ENCODE measurements around the gene DDO.
"Not testable (repeated sequence)": the region's sequence is repeated elsewhere in the genome, so short reads cannot be mapped to it uniquely, and the experiment has no call there.

Gene DDO

DNA sequence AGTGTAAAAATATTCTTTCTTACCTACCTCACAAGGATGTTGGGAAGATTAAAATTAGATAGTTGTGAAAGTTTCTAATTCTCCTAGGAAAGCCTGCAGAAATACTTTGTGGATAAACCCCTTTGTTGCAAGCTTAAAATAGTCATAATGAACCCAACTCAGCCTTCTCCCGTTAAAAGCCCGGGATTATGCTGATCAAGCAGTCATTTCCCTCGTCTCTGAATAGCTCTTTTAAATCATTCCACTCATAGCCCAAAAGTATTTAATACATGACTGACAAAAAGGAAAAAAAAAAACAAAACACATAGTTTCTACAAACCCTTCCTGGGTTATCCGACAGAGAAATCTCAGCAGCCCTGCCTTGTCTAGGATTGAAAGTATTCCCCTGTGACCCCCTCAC is 46.3 kb downstream of the DDO start:
- no peak for DNase-seq (ENCODE audit: low read depth in 4 of 4, low spot score in 1 of 4)

DNA sequence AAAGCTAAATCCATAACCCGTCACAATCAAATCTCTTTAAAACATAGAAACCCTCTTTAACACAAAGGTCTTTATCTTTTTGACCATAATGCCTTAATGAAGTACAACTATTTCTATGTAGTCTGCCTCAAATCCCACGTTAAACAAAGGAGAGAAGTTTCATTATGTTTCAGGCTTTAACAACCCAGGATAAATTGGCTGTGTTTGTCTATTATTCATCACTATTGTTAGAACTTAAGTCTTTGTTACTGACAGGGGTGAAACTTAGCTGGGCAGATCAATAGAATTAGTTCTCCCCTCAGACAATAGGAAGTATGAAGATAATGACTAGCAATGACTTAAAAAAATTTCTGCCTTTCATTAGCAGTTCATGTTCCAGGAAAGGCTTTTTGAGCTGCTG is 47.1 kb downstream of the DDO start:
- no peak for DNase-seq (ENCODE audit: low read depth in 4 of 4, low spot score in 1 of 4)

DNA sequence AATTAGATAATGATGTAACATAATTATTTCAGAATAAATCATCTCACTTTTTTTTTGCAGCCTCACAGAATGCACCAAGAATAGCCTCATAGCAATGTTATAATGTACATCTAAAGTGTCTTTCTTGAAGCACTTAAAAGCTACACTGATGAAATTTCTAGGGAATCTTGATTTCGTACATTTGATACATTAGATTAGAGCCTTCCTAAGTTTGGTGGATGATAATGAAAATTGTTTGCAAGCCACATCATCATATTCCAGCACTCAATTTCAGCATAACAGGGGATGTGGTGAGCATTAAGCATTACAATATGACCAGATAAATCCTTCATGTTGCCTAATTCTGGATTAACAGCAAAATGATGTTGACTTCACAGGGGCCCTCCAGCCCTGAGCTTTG is 47.5 kb downstream of the DDO start:
- DNase-seq (ENCODE audit: low read depth in 4 of 4, low spot score in 1 of 4): no peak

DNA sequence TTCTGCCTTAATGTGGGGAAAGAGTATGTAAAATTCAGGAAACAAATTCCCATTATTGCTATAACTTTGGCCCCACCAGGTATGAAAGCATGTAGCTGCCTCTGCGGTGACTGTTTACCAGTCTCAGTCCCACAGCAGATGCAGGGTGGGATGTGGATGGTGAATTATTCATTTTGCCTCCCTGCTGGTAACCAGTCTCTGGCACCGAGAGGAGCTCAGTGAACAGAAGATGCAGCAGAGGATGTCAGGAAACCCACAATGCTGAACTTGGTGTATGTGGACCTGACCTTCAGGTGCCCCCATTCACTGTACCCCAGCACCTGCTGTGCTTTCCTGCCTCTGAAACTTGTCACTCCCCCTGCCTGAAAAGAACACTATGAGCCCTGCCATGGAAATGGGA is 48.4 kb downstream of the DDO start:
- DNase-seq (ENCODE audit: low read depth in 4 of 4, low spot score in 1 of 4): no peak

DNA sequence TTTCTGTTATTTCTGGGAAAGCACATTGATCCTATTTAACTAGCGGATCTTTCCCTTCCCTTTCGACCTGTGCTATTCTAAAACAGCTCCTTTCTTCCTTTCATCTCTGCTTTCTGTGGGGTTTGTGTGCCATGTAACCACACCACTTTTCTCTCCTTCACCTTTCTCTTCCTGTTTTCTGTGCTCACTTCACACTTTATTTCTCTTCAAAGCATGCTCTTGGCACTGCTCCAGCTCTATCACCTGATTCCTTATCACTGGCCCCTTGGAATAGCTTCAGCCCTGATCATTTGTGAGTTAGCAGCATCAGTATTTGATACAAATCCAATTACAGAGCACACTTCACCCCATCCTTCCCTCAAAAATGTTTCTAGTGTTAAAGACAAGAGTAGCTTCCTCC is 49.1 kb downstream of the DDO start:
- no peak for DNase-seq (ENCODE audit: low read depth in 4 of 4, low spot score in 1 of 4)

DNA sequence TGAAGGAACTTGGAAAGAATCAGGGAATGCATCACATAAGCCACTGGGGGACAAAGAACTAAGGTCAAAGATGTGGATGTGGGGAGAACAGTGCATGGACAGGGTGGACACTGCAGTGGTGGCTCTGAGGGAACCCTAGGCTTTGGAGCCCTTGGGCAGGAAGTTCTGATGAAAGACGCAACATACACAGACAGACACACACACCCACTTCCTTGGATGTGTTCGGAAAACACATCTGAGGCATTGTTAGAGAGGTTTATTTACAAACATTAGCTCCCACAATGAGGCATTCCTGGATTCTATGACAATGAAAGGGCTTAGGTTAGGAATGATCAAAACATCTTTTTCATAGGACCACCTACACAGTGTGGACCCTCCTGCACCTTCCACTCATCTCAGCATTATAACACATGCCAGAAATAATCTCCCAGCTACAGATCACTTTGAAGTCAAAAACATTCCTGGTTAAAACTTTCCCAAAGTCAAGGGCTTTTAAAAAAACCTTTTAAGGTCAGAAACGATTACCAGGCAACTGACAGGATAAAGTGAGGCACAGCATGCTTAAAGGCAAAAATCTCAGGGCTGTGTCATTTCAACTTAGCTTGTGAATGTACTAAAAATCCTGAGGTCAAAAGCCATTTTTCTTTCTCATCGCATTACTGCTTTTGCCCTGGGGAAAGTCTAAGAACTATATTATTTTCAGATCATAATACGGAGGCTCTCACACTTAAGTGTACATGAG is 50.8 kb downstream of the DDO start:
- no peak for DNase-seq (ENCODE audit: low read depth in 4 of 4, low spot score in 1 of 4)

DNA sequence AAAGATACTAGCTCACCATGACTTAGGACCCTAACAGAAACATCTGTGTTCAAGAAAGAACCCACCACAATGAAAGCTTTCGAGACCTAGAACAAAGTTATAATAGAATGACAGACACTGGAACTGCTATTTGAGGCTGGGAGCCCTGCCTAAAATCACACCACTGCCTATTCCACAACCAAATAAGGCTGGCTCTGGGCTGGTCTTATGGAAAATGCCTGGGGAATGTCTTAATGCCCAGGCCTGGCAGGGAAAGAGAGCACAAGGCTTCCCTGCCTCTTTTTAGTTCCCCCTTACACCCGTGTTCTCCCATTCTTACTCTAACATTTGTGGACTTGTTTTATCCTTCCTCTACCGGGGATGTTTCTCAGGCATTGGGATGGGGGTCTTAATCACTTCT is 51.6 kb downstream of the DDO start:
- no peak for DNase-seq (ENCODE audit: low read depth in 4 of 4, low spot score in 1 of 4)

DNA sequence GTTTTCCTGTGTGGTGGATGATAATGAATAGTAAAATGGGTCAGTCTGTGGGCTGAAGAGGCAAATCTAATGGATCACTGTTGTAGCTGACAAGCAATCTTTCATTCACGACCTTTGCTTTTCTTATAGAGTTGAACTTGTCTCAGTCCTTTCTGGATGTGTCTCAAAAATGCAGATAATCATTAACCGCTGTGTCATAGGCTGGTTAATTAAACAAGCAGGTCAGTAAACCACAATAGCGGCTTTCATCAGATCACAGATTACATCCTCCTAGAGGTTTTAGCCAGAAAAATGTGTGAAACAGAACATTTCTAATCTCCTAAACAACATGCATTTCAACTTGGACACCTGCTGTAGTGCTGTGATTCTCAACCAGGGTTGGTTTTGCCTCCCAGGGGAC is 54.7 kb downstream of the DDO start:
- DNase-seq (ENCODE audit: low read depth in 4 of 4, low spot score in 1 of 4): no peak

DNA sequence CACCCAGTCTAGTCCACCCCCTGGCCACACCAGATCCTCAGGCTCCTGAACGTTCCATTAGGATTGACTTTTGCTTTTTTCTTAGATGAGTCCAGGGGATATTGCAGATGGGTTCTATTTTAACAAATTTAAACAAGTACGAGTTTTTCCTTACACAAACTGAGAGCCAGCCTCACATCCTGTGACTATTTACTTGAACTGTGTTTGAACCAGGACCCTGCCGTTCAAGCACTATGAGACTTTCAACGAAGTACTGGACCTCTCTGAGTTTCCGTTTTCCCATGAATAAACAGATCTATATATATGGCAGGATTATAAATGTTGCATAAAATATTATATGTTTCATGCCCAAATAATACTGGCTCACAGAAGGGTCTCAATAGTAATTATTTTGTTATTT is 55.8 kb downstream of the DDO start:
- no peak for DNase-seq (ENCODE audit: low read depth in 4 of 4, low spot score in 1 of 4)

DNA sequence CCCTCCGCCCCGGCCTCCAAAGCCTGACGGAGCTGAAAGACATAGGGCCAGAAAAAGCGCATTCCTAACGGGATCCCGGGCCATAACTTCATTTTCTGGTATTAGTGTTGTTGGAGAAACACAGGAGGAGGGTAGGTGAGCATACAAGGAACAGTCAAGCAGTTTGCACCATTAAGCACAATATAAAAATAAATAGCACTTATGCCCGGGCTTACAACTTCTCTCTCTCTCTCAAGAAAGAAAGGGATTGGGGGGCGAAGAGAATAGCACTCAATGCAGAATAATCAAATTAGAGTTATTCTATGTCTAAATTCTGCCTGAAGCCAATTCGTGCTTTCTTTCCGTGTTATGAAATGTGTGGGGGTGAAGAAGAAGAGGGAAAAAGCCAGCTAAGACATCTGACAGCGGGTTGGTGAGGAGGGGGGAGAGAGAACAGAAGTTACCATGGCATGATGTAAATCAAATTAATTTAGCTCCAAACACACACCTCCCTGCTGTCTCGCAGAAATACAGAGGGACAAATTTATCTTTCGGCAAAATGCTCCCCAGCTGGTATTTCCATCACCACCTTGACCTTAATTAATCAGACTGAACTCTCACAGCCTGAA is 56.7 kb downstream of the DDO start:
- DNase-seq (ENCODE audit: low read depth in 4 of 4, low spot score in 1 of 4): no peak

DNA sequence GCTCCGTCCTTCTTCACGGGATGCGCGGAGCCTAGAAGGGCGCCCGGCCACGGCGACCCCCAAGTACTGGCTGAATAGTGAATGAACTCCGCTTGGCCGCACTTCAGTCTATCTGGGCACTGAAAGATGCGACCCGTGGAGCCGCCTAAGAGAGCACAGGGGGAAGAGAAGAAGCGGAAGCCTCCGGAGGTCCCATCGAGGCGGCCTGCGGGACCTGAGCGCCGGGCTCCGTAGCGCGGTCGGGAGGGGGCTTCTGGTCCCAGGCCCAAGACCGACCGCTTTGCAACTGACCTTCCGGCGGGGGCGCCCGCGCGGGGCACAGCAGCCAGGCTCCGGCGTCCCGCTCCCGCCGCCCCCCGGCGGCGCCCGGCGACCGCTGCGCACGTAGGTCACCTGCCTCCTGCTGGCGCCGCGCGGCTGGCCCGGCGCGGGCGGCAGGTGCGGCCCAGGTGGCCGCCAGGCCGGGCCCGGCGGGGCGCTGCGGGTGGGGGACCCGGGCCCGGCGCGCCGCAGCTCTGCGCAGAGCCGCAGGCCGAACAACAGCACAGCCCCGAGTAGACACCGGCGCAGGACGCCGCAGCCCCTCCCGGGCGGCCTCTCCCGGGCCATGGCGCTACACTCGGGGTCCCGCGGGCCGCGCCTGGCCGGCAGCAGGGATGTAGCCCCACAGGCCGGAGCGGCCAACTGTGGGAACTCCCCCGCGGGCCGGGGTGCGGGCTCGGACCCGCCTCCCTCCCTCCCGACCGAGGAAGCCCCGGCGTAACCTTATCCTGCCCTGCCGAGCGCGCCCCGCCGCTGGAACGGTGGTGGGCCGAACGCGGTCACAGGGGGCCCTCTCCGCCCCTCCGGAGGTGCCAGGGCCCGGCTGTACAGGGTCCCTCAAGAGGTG is 57.5 kb downstream of the DDO start, which contains the start of gene METTL24:
Gene METTL24 (minus strand): TSS at position 686 of the 889 bp plus-strand sequence. CDS start 77 bp downstream, at position 609.
- no peak for DNase-seq (ENCODE audit: low read depth in 4 of 4, low spot score in 1 of 4)

DNA sequence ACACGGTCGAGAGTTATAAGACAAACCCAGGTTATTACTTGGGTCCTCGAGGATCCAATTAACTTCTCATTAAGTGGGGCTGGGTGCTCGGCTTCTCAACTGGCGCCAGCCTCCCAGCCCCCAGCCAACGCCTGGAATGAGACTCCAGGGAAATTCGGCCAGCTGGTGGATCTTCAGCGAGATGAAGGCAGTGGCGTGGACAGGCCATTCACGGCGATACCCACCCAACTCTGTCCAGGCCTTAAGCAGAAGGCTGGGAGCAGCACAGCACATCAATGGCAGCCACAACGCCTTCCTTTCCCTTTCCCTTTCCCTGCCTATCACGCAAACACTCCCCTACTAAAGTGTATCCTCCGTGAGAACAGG is 58.1 kb downstream of the DDO start:
- no peak for DNase-seq (ENCODE audit: low read depth in 4 of 4, low spot score in 1 of 4)

DNA sequence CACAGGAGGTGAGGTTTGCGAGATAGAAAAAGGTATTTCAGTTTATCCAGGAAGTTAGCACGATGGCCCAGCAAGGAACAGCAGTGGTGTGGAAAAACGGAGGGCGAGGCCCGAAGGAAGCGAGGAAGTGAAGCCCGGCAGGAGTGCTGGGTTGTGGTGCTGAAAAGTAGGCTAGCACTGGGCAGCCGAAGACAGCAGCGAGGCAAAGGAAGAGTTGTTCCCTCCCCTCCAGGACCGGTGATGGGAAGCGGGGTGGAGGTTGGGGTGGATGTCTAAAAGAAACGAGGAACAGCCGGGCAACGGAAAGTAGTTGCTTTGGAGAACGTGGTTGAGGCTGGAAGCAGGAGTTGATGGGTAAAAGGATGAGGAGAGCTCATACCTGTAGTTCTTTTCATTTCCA is 58.6 kb downstream of the DDO start:
- no peak for DNase-seq (ENCODE audit: low read depth in 4 of 4, low spot score in 1 of 4)

DNA sequence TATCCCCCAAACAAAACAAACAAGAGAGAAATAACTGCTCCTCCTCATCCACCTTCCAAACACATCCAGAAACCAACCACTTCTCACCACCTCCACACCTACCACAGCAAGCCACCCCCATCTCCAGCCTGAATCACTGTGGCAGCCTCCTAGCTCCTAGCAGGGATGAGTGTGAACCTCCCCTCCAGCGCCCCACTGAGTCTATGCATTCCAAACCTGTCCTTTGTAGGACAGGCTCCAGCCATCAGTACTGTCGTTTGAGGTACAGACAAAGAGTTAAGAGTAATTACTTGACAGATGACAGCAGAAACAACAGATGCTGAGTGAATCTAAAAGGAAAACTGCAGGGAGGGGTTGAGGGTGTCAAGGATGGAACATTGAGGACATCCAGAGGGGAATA is 59.6 kb downstream of the DDO start:
- no peak for DNase-seq (ENCODE audit: low read depth in 4 of 4, low spot score in 1 of 4)

DNA sequence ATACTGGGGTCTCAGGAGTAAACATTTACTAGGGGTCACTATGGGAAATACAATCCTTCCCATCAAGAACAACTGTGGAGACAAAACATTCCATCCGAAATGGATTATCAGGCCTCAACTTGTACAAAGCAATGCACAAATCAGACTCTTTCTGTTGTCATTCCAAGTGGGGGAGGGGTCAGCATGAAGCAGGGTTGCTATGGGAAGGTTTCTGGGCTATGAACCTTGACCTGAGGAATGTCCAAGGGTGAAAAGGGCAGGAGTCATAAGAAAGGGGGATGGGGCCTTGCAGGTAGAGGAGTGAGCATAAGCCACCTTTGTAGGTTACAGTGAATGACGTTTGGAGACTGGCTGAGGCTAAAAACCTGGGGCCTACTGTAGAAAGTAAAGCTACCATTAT is 60.4 kb downstream of the DDO start:
- DNase-seq (ENCODE audit: low read depth in 4 of 4, low spot score in 1 of 4): no peak

DNA sequence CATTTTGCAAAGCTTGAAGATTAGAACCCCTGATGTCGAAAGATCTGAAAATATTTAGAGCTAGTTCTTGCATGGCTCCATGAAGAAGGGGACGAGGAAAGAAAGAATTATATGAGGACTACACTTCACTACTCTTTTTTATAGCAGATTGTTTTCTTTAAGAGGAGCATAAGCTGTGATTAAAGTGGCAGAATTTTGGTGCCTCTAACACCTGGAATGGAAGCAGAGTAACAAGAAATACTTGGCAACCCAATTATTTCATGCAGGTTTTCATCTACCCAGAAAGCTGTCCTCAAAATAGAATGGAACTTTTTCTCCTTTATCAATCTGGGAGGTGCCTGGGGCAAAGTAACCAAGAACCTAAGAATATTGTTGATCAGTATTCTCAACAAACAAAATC is 61.2 kb downstream of the DDO start:
- no peak for DNase-seq (ENCODE audit: low read depth in 4 of 4, low spot score in 1 of 4)

DNA sequence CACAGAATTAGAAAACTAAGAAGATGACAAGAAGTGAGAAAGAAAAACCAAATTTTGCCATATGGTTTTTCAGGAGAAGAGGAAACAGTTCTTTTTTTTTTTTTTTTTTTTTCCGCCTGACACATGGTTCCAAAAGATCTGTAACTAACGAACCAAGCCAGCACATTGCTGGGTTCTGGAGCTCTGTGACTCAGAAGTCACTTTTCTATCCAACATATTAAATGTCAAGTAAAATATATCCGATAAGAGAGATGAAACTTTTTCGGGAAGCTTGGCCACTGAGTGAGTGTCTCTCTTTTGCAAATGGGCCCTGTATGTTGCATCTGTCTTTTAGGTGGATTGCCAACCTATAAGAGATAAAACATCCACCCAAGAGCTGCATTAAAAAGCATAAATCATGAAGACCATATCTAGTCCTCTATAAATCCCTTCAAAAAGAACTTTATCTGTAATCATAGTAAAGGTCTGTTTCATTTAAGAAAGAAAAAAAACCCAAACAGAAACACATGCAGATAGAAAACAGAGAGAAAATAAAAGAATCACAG is 61.8 kb downstream of the DDO start:
- DNase-seq (ENCODE audit: low read depth in 4 of 4, low spot score in 1 of 4): no peak

DNA sequence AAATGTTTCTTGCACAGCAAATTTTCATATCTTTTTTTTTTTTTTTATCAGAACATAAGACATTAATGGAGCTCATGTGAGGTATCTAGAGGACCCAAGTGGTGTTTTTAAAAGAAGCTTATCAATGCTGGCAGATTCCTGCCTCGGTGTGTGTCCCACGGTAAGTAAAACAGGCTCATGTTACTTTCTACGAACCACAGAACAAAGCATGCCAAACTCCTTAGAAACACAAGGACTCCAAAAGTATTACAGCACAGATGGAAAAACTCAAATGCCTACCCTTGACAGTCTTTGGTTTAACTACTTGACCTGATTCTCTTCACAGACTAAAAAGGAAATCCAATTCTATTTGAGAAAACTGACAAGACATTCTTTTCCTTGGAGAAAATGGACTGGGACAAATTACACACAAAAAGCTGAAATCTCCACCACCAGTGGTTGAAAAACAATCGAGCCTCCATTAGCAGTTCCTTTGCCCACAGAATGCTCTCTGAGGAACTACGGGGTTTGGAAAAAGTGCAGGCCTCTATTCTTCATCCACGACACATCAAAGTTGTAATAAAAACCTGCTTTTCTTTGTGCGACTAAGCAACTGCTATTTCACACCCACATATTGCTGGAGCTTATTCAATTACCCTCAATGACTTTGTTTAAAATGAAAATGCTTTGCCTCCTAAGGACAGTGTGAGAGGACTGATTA is 62.7 kb downstream of the DDO start:
- DNase-seq (ENCODE audit: low read depth in 4 of 4, low spot score in 1 of 4): no peak

DNA sequence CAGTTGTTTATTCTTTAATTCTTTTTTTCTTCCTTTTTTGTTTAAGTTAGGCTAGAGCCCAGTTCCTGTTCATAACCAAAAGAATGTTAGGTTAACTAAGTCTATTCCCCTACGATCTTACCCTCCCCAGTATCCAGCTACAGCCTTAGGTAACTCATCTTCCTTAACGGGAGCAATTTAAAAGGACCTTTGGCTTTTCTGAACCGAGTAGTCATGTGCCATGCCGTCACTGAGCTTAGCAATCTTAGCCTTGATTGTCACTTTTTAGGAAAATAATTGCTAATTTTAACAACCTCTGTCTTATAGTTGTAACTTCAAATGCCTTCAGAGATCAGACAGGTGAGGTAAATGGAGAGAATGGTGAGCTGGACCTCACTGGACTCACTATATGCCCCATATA is 63.4 kb downstream of the DDO start:
- DNase-seq (ENCODE audit: low read depth in 4 of 4, low spot score in 1 of 4): no peak

DNA sequence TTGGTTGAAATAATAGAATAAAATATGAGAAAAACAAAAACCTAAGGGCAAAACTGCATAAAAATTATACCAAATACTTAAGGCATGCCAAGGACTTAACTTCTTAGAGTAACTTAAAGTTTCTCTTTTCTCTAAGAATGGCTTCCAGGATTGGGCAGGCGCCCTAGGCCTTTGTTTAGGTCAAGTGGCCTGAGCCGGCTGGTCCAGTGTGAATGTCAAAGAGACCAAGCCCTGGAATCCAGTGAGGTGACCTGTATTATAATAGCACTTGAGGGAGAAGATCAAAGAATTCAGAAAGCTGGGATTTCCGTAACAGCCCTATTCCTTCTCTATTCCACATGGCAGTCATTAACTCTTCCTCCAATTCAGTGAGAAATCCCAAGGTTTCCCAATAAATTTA is 63.8 kb downstream of the DDO start:
- DNase-seq (ENCODE audit: low read depth in 4 of 4, low spot score in 1 of 4): no peak

DNA sequence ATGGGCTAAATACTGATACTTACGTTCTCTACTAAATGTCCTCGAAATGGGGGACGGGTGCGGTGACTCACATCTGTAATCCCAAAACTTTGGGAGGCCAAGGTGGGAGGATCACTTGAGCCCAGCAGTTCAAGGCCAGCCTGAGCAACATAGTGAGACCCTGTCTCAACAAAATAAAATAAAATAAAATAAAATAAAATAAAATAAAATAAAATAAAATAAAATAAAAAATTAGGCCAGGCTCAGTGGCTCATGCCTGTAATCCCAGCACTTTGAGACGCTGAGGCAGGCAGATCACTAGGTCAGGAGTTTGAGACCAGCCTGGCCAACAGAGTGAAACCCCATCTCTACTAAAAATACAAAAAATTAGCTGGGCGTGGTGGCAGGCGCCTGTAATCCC is 64.8 kb downstream of the DDO start:
- DNase-seq (ENCODE audit: low read depth in 4 of 4, low spot score in 1 of 4): not testable (repeated sequence)

Data from stimulated activated CD4-positive, alpha-beta T cell treated with anti-CD3 and anti-CD28 coated beads, Interleukin-1b, Interleukin-23, amount 100 ng/mL, for 24 hours (primary cell).